K562 (cell line): ENCODE measurements around the gene ZNF48. TPM values are rescaled to one million over a fixed set of nuclear protein-coding genes. Genes with fewer than 3 reads are reported as not detected.

Experiments
- ATF7 ChIP-seq: fragments of 450-650 bp; IDR thresholded peaks from 2 replicates; pipeline ENCODE4 v1.7.1; 2014; ENCODE audit warnings: mild to moderate bottlenecking, moderate library complexity
- CCNT2 ChIP-seq: IDR thresholded peaks from 2 replicates; pipeline ENCODE4 v1.6.1; 2011; ENCODE audit warnings: borderline replicate concordance, low read depth, mild to moderate bottlenecking, moderate library complexity, mixed read lengths, low read length; ENCODE audit not compliant: insufficient read length; ENCODE audit errors: extremely low read depth
- LARP7 ChIP-seq: fragments of 450-650 bp; IDR thresholded peaks from 2 replicates; pipeline ENCODE4 v1.6.1; 2016
- SNIP1 ChIP-seq: fragments of 450-650 bp; IDR thresholded peaks from 2 replicates; pipeline ENCODE4 v1.7.1; 2017; ENCODE audit warnings: low read depth, mild to moderate bottlenecking
- ZNF280A ChIP-seq: fragments of 450-650 bp; IDR thresholded peaks from 2 replicates; pipeline ENCODE4 v1.6.1; 2018; ENCODE audit warnings: mild to moderate bottlenecking, low read depth; ENCODE audit not compliant: partially characterized antibody
- ZNF318 ChIP-seq, 2 experiments: fragments of 450-650 bp; IDR thresholded peaks; 2 replicates each; pipeline ENCODE4 v1.6.1; 2016; ENCODE audit warnings: mild to moderate bottlenecking in 2 of 2, borderline replicate concordance in 1 of 2, low read depth in 1 of 2, moderate library complexity in 1 of 2
- polyA plus RNA-seq, 8 experiments: library from polyadenylated mRNA; depleted of rRNA in 4 of 8; stranded (reverse) in 5 of 8; unstranded in 3 of 8; fragments of >200 nt; fragmentation: Nextera tagmentation in 2 of 8; fragmentation: Illumina TruSeq in 1 of 8; extraction: Ambion mirVana in 2 of 8; extraction: Trizol in 1 of 8; gene quantifications; 2 replicates each; pipeline versions ENCODE4 v1.2.1 to v1.2.3, GENCODE V29; 2011 to 2014; ENCODE audit warnings: inconsistent platforms in 1 of 8, missing spikeins in 1 of 8
- total RNA-seq, 7 experiments: library from RNA; depleted of rRNA in 6 of 7; stranded (reverse); fragments of >200 nt in 6 of 7; fragmentation: Illumina TruSeq in 2 of 7; extraction: Trizol in 2 of 7; gene quantifications; 2 replicates each; pipeline versions ENCODE4 v1.2.1 to v1.2.3, GENCODE V29; 2011 to 2021; ENCODE audit warnings: low replicate concordance in 1 of 7

Gene ZNF48
- total and polyA plus RNA-seq, 9 of the 15 experiments (the other 6 are each of a cell fraction or from before 2014, with no cell fraction given) = 0.38 to 11.6 (median 4.7) TPM

- TF ChIP-seq ZNF318 (IDR thresholded peaks at IDR 0.05; ENCODE audit: borderline replicate concordance in 1 of 2, low read depth in 1 of 2) (peak in 1 of 2 experiments; percentile 48; a peak in 2 of 4 replicates), CCNT2 (peak; percentile 71), LARP7 (peak; percentile 75; the same call in 1 of the 2 replicates), ATF7 (no peak), ZNF280A (no peak), SNIP1 (no peak)
Measured at GRCh38 chr16:30378236-30379157, 16.7 kb upstream of the ZNF48 start (continued).
